ENCODE measurements around the gene TBC1D3B. TPM values are rescaled to one million over a fixed set of nuclear protein-coding genes. Genes with fewer than 3 reads are reported as not detected.
A peak's percentile ranks its signal among the peaks of the same experiment; 100 is the strongest.
"Not testable (repeated sequence)": the region's sequence is repeated elsewhere in the genome, so short reads cannot be mapped to it uniquely, and the experiment has no call there.

The TBC1D3B gene
- total RNA-seq, 2 experiments from 2014 or later = 7.7 to 9.9 TPM

- Mint-ChIP-seq H3K36me3 (no peaks in the 10 kb centered on the region), H3K27ac (no peak overlapping the region), H3K9me3 (no peaks in the 10 kb centered on the region), H3K27me3 (peaks cover 63% of the 10 kb centered on the region), H3K4me3 (peak overlapping the region; percentile 21), H3K4me1 (no peaks in the 10 kb centered on the region)
- DNase-seq = no peak
- POLR2A ChIA-PET = no interaction called here
- ATAC-seq (ENCODE audit: low read depth) = peak; percentile 10
Observed at GRCh38 chr17:36182176-36183000, 6.0 kb upstream of the TBC1D3B start.

GRCh38 chr17:36181446-36182175 lies 5.2 kb upstream of the TBC1D3B start:
- H3K27ac Mint-ChIP-seq; POLR2A ChIA-PET; H3K36me3 Mint-ChIP-seq; H3K9me3 Mint-ChIP-seq; H3K4me1 Mint-ChIP-seq; DNase-seq; H3K4me3 Mint-ChIP-seq; ATAC-seq (ENCODE audit: low read depth): not testable (repeated sequence)
- peaks cover 56% of the 10 kb centered on the region for H3K27me3 Mint-ChIP-seq

GRCh38 chr17:36168836-36169235 lies 7.6 kb downstream of the TBC1D3B start:
- H3K27me3 Mint-ChIP-seq; H3K4me1 Mint-ChIP-seq; H3K36me3 Mint-ChIP-seq; H3K27ac Mint-ChIP-seq; ATAC-seq (ENCODE audit: low read depth); DNase-seq; H3K4me3 Mint-ChIP-seq; H3K9me3 Mint-ChIP-seq; POLR2A ChIA-PET: not testable (repeated sequence)

- POLR2A ChIA-PET = no interaction called here
- Mint-ChIP-seq H3K4me1 (peaks cover 3% of the 10 kb centered on the region), H3K9me3 (no peaks in the 10 kb centered on the region), H3K27ac (no peak overlapping the region), H3K36me3 (no peaks in the 10 kb centered on the region), H3K4me3 (no peak overlapping the region), H3K27me3 (peaks cover 38% of the 10 kb centered on the region)
- no peak for ATAC-seq (ENCODE audit: low read depth)
- DNase-seq = no peak
Observed at GRCh38 chr17:36153895-36154610, 22.4 kb downstream of the TBC1D3B start.

- no peaks in the 10 kb centered on the region for H3K36me3 Mint-ChIP-seq
Observed at GRCh38 chr17:36152639-36153120, 23.8 kb downstream of the TBC1D3B start.

GRCh38 chr17:36151891-36152638 lies 24.4 kb downstream of the TBC1D3B start:
- Mint-ChIP-seq H3K27me3 (peaks cover 52% of the 10 kb centered on the region), H3K36me3 (no peaks in the 10 kb centered on the region), H3K9me3 (no peaks in the 10 kb centered on the region), H3K4me1 (peaks cover 7% of the 10 kb centered on the region), H3K27ac (no peak overlapping the region), H3K4me3 (no peak overlapping the region)
- no peak for ATAC-seq (ENCODE audit: low read depth)
- POLR2A ChIA-PET = no interaction called here
- DNase-seq = no peak

More at GRCh38 chr17:36152639-36153120, 23.8 kb downstream of the TBC1D3B start:
- H3K9me3 Mint-ChIP-seq = no peaks in the 10 kb centered on the region
- peaks cover 7% of the 10 kb centered on the region for H3K4me1 Mint-ChIP-seq
- no peak overlapping the region for H3K4me3 Mint-ChIP-seq
- no peak for ATAC-seq (ENCODE audit: low read depth)
- POLR2A ChIA-PET = no interaction called here
- no peak for DNase-seq
- H3K27me3 Mint-ChIP-seq = peaks cover 46% of the 10 kb centered on the region
- H3K27ac Mint-ChIP-seq = no peak overlapping the region

GRCh38 chr17:36149296-36149820 lies 27.1 kb downstream of the TBC1D3B start:
- POLR2A ChIA-PET = no interaction called here
- Mint-ChIP-seq H3K4me1 (peaks cover 7% of the 10 kb centered on the region), H3K36me3 (no peaks in the 10 kb centered on the region), H3K27me3 (peaks cover 42% of the 10 kb centered on the region), H3K27ac (no peak overlapping the region), H3K9me3 (no peaks in the 10 kb centered on the region), H3K4me3 (no peak overlapping the region)
- no peak for DNase-seq
- peak; percentile 10 for ATAC-seq (ENCODE audit: low read depth)

- ATAC-seq (ENCODE audit: low read depth) (peak; percentile 84), DNase-seq (peak; percentile 71)
- Mint-ChIP-seq H3K4me1 (peaks cover 7% of the 10 kb centered on the region), H3K27ac (no peak overlapping the region), H3K9me3 (no peaks in the 10 kb centered on the region), H3K4me3 (no peak overlapping the region), H3K27me3 (peaks cover 37% of the 10 kb centered on the region), H3K36me3 (no peaks in the 10 kb centered on the region)
- POLR2A ChIA-PET = no interaction called here
Observed at GRCh38 chr17:36148559-36149295, 27.7 kb downstream of the TBC1D3B start.

- Mint-ChIP-seq H3K9me3 (no peaks in the 10 kb centered on the region), H3K4me1 (peaks cover 7% of the 10 kb centered on the region), H3K27ac (no peak overlapping the region), H3K36me3 (no peaks in the 10 kb centered on the region), H3K4me3 (no peak overlapping the region), H3K27me3 (peaks cover 37% of the 10 kb centered on the region)
- no peak for ATAC-seq (ENCODE audit: low read depth)
- POLR2A ChIA-PET = no interaction called here
- no peak for DNase-seq
Observed at GRCh38 chr17:36147601-36148000, 28.8 kb downstream of the TBC1D3B start.

GRCh38 chr17:36144981-36145729 lies 31.3 kb downstream of the TBC1D3B start:
- no peak for ATAC-seq (ENCODE audit: low read depth)
- POLR2A ChIA-PET = interaction anchor here (0.6 kb wide), 1 partner anchor 28 kb away, joined by 3 read pairs; no protein-coding TSS in a partner anchor
- Mint-ChIP-seq H3K36me3 (no peaks in the 10 kb centered on the region), H3K27me3 (peaks cover 28% of the 10 kb centered on the region), H3K4me1 (peaks cover 8% of the 10 kb centered on the region), H3K27ac (no peak overlapping the region), H3K4me3 (no peak overlapping the region), H3K9me3 (no peaks in the 10 kb centered on the region)
- no peak for DNase-seq

- no peak overlapping the region for H3K27ac Mint-ChIP-seq
Observed at GRCh38 chr17:36144014-36144413, 32.4 kb downstream of the TBC1D3B start.

GRCh38 chr17:36142806-36143205 lies 33.6 kb downstream of the TBC1D3B start:
- H3K4me3 Mint-ChIP-seq = no peak overlapping the region
- H3K4me1 Mint-ChIP-seq = peaks cover 2% of the 10 kb centered on the region
- peaks cover 12% of the 10 kb centered on the region for H3K27me3 Mint-ChIP-seq
- H3K36me3 Mint-ChIP-seq = no peaks in the 10 kb centered on the region
- DNase-seq (no peak), ATAC-seq (ENCODE audit: low read depth) (no peak)
- no peak overlapping the region for H3K27ac Mint-ChIP-seq
- POLR2A ChIA-PET = no interaction called here
- no peaks in the 10 kb centered on the region for H3K9me3 Mint-ChIP-seq

More at GRCh38 chr17:36144014-36144413, 32.4 kb downstream of the TBC1D3B start:
- Mint-ChIP-seq H3K9me3 (no peaks in the 10 kb centered on the region), H3K4me3 (no peak overlapping the region), H3K4me1 (peaks cover 5% of the 10 kb centered on the region), H3K27me3 (peaks cover 19% of the 10 kb centered on the region), H3K36me3 (no peaks in the 10 kb centered on the region)
- no peak for DNase-seq
- ATAC-seq (ENCODE audit: low read depth) = no peak
- POLR2A ChIA-PET = no interaction called here

All from activated naive CD8-positive, alpha-beta T cell treated with anti-CD3 and anti-CD28 coated beads, Interleukin-2, amount 10 ng/mL, durations not matched to agents 7 days and 5 days (primary cell).